HUES6 (cell line): Measurements from ENCODE around the gene ZNF519.

Experiments used
- H3K27ac ChIP-seq: 2 replicates; pipeline ENCODE4 v1.7.0; 2013; ENCODE audit warnings: low read depth, mild to moderate bottlenecking, low read length, inconsistent platforms
- H3K27me3 ChIP-seq: 2 replicates; pipeline ENCODE4 v1.6.1; 2013; ENCODE audit warnings: low read length; ENCODE audit not compliant: control insufficient read depth, insufficient read depth
- H3K36me3 ChIP-seq: 2 replicates; pipeline ENCODE4 v1.6.1; 2013; ENCODE audit warnings: low read length; ENCODE audit not compliant: control insufficient read depth, insufficient read depth
- H3K4me1 ChIP-seq: 2 replicates; pipeline ENCODE4 v1.6.1; 2013; ENCODE audit warnings: low read length; ENCODE audit not compliant: control insufficient read depth, insufficient read depth
- H3K4me3 ChIP-seq: 2 replicates; pipeline ENCODE4 v1.5.1; 2013; ENCODE audit warnings: low read depth, low read length
- H3K9ac ChIP-seq: one replicate; pipeline ENCODE4 v1.6.1; 2013; ENCODE audit warnings: mild to moderate bottlenecking, low read length
- H3K9me3 ChIP-seq: 2 replicates; pipeline ENCODE4 v1.6.1; 2013; ENCODE audit warnings: low read depth, low read length; ENCODE audit not compliant: control insufficient read depth, insufficient read depth

ZNF519 gene

GRCh38 chr18:14122097-14122496 lies 10.1 kb downstream of the ZNF519 start:
- peaks cover 21% of the 10 kb centered on the region; the same call in 1 of the 2 replicates for H3K9me3 ChIP-seq
- peaks cover 57% of the 10 kb centered on the region for H3K36me3 ChIP-seq

GRCh38 chr18:14120926-14121325 lies 11.3 kb downstream of the ZNF519 start:
- H3K36me3 ChIP-seq = peaks cover 57% of the 10 kb centered on the region
- H3K4me1 ChIP-seq = peaks cover 5% of the 10 kb centered on the region; the same call in 1 of the 2 replicates
- no peak overlapping the region for H3K9ac ChIP-seq
- H3K27me3 ChIP-seq = no peaks in the 10 kb centered on the region
- no peak overlapping the region for H3K27ac ChIP-seq
- no peak overlapping the region for H3K4me3 ChIP-seq
- peaks cover 27% of the 10 kb centered on the region; the same call in 1 of the 2 replicates for H3K9me3 ChIP-seq

More at GRCh38 chr18:14122097-14122496, 10.1 kb downstream of the ZNF519 start:
- Histone ChIP-seq H3K4me3 (no peak overlapping the region), H3K9ac (no peak overlapping the region), H3K4me1 (peaks cover 5% of the 10 kb centered on the region; the same call in 1 of the 2 replicates), H3K27me3 (no peaks in the 10 kb centered on the region), H3K27ac (no peak overlapping the region)

DNA sequence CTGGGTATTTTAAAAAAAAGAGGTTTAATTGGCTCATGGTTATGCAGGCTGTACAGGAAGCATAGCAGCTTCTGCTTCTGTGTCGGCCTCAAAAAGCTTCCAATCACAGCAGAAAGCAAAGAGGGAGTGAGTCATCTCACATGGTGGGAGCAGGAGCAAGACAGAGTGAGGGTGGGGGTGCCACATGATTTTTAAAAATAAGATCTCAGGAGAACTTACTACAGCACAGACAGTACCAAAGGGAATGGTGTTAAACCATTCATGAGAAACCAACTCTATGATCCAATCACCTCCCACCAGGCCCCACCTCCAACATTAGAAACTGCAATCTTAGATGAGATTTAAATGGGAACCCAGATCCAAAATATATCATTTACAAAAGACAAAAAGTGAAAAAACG lies 14.6 kb downstream of the ZNF519 start:
- Histone ChIP-seq H3K36me3 (peaks cover 52% of the 10 kb centered on the region), H3K27ac (no peak overlapping the region), H3K27me3 (no peaks in the 10 kb centered on the region), H3K9ac (no peak overlapping the region), H3K4me1 (no peaks in the 10 kb centered on the region), H3K9me3 (peaks cover 50% of the 10 kb centered on the region; the same call in 1 of the 2 replicates), H3K4me3 (no peak overlapping the region)

- Histone ChIP-seq H3K27me3 (no peaks in the 10 kb centered on the region), H3K36me3 (peaks cover 45% of the 10 kb centered on the region), H3K27ac (no peak overlapping the region), H3K4me1 (no peaks in the 10 kb centered on the region), H3K9me3 (peaks cover 74% of the 10 kb centered on the region), H3K9ac (no peak overlapping the region), H3K4me3 (no peak overlapping the region)
Measured at GRCh38 chr18:14106906-14107305, 25.3 kb downstream of the ZNF519 start.

DNA sequence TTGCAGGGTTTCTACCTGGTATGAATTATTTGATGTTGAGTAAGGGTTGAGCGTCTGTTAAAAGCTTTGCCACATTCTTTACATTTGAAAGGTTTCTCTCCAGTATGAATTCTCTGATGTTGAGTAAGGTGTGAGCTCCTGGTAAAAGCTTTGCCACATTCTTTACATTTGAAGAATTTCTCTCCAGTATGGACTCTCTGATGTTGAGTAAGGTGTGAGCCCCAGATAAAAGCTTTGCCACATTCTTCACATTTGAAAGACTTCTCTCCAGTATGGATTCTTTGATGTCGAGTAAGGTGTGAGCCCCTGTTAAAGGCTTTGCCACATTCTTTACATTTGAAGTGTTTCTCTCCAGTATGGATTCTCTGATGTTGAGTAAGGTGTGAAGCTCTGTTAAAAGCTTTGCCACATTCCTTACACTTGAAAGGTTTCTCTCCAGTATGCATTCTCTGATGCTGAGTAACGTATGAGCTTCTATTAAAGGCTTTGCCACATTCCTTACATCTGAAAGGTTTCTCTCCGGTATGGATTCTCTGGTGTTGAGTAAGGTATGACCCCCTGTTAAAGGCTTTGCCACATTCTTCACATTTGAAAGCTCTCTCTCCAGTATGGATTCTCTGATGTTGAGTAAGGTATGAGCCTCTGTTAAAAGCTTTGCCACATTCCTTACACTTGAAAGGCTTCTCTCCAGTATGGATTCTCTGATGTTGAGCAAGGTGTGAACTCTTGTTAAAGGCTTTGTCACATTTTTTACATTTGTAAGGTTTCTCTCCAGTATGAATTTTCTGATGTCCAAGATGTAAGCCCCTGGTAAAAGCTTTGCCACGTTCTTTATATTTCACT lies 27.1 kb downstream of the ZNF519 start:
- no peak overlapping the region for H3K4me3 ChIP-seq
- H3K9ac ChIP-seq = no peak overlapping the region
- no peak overlapping the region; the same call in 1 of the 2 replicates for H3K27ac ChIP-seq
- H3K4me1 ChIP-seq = no peaks in the 10 kb centered on the region
- H3K9me3 ChIP-seq = peaks cover 82% of the 10 kb centered on the region
- H3K27me3 ChIP-seq = no peaks in the 10 kb centered on the region
- peaks cover 62% of the 10 kb centered on the region for H3K36me3 ChIP-seq

GRCh38 chr18:14104201-14104600 lies 28.0 kb downstream of the ZNF519 start:
- Histone ChIP-seq H3K27ac (no peak overlapping the region), H3K4me1 (no peaks in the 10 kb centered on the region), H3K27me3 (no peaks in the 10 kb centered on the region), H3K9ac (no peak overlapping the region), H3K36me3 (peaks cover 65% of the 10 kb centered on the region), H3K9me3 (peaks cover 77% of the 10 kb centered on the region), H3K4me3 (peak overlapping the region; percentile 22; the same call in 1 of the 2 replicates)

GRCh38 chr18:14100503-14101286 lies 31.5 kb downstream of the ZNF519 start:
- no peak overlapping the region for H3K4me3 ChIP-seq
- no peaks in the 10 kb centered on the region for H3K27me3 ChIP-seq
- peaks cover 67% of the 10 kb centered on the region for H3K36me3 ChIP-seq
- H3K9ac ChIP-seq = no peak overlapping the region
- H3K9me3 ChIP-seq = peaks cover 55% of the 10 kb centered on the region
- H3K4me1 ChIP-seq = no peaks in the 10 kb centered on the region
- H3K27ac ChIP-seq = no peak overlapping the region

DNA sequence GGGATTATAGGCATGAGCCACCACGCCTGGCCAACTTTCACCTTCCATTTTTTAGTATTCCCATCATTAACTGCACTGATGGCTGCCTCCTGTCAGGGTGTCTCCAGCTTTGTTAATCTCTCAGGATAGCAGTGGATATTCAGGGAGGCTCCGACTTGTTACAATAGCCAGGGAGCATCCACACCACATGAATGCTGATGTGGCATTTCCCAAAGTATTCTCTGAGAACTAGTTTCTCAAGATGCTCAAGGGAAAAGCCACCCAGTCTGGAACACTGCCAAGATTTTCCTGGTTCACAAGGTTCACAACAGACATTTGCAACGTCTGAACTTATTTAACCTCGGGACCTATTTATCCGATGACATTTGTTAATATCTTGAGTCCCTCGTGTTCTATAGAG lies 33.8 kb downstream of the ZNF519 start:
- Histone ChIP-seq H3K4me1 (no peaks in the 10 kb centered on the region), H3K4me3 (no peak overlapping the region), H3K27me3 (no peaks in the 10 kb centered on the region), H3K36me3 (peaks cover 50% of the 10 kb centered on the region), H3K9ac (no peak overlapping the region), H3K9me3 (peaks cover 39% of the 10 kb centered on the region; the same call in 1 of the 2 replicates), H3K27ac (no peak overlapping the region)

GRCh38 chr18:14097761-14098160 lies 34.5 kb downstream of the ZNF519 start:
- Histone ChIP-seq H3K36me3 (peaks cover 50% of the 10 kb centered on the region), H3K9ac (no peak overlapping the region), H3K4me3 (no peak overlapping the region), H3K27ac (no peak overlapping the region), H3K9me3 (peaks cover 34% of the 10 kb centered on the region; the same call in 1 of the 2 replicates), H3K27me3 (no peaks in the 10 kb centered on the region), H3K4me1 (no peaks in the 10 kb centered on the region)

- H3K9ac ChIP-seq = no peak overlapping the region
- H3K4me3 ChIP-seq = no peak overlapping the region
- H3K4me1 ChIP-seq = no peaks in the 10 kb centered on the region
- peaks cover 31% of the 10 kb centered on the region for H3K36me3 ChIP-seq
- peaks cover 14% of the 10 kb centered on the region; the same call in 1 of the 2 replicates for H3K9me3 ChIP-seq
- H3K27ac ChIP-seq = no peak overlapping the region
- H3K27me3 ChIP-seq = no peaks in the 10 kb centered on the region
Measured at GRCh38 chr18:14093307-14093915, 38.8 kb downstream of the ZNF519 start.
